ENCODE measurements around the gene OVCH2.

DNA sequence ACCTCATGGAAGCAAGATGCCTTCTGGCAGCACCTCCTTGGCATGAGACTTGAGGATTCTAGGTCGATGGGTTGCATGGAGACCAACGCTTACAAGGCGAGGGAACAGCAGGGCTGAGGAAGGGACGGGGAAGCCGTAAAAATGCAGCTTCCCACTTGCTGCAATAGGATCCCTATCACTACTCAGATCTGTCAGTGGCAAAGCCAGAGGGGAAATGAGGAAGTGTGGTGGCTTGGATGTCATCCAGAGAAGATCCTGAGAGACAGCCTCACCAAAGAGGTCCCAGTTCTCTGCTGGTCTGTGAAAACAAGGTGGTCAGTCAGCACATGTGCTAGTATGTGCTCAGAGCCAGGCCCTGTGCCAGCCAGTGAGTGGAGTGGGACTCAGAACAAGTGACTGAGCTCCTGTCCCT lies 55.1 kb downstream of the OVCH2 start:
- TF ChIP-seq, protein P1, sequence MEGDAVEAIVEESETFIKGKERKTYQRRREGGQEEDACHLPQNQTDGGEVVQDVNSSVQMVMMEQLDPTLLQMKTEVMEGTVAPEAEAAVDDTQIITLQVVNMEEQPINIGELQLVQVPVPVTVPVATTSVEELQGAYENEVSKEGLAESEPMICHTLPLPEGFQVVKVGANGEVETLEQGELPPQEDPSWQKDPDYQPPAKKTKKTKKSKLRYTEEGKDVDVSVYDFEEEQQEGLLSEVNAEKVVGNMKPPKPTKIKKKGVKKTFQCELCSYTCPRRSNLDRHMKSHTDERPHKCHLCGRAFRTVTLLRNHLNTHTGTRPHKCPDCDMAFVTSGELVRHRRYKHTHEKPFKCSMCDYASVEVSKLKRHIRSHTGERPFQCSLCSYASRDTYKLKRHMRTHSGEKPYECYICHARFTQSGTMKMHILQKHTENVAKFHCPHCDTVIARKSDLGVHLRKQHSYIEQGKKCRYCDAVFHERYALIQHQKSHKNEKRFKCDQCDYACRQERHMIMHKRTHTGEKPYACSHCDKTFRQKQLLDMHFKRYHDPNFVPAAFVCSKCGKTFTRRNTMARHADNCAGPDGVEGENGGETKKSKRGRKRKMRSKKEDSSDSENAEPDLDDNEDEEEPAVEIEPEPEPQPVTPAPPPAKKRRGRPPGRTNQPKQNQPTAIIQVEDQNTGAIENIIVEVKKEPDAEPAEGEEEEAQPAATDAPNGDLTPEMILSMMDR (IDR thresholded peaks at IDR 0.05) = no peak
- TF ChIP-seq, protein P2, sequence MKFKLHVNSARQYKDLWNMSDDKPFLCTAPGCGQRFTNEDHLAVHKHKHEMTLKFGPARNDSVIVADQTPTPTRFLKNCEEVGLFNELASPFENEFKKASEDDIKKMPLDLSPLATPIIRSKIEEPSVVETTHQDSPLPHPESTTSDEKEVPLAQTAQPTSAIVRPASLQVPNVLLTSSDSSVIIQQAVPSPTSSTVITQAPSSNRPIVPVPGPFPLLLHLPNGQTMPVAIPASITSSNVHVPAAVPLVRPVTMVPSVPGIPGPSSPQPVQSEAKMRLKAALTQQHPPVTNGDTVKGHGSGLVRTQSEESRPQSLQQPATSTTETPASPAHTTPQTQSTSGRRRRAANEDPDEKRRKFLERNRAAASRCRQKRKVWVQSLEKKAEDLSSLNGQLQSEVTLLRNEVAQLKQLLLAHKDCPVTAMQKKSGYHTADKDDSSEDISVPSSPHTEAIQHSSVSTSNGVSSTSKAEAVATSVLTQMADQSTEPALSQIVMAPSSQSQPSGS (CRISPR knock-in tag; IDR thresholded peaks at IDR 0.05; ENCODE audit: borderline replicate concordance, low read depth) = no peak
- TF ChIP-seq TEAD1 (CRISPR knock-in tag; IDR thresholded peaks at IDR 0.05) = no peak
- TF ChIP-seq, protein P3, sequence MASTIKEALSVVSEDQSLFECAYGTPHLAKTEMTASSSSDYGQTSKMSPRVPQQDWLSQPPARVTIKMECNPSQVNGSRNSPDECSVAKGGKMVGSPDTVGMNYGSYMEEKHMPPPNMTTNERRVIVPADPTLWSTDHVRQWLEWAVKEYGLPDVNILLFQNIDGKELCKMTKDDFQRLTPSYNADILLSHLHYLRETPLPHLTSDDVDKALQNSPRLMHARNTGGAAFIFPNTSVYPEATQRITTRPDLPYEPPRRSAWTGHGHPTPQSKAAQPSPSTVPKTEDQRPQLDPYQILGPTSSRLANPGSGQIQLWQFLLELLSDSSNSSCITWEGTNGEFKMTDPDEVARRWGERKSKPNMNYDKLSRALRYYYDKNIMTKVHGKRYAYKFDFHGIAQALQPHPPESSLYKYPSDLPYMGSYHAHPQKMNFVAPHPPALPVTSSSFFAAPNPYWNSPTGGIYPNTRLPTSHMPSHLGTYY (CRISPR knock-in tag; IDR thresholded peaks at IDR 0.05) = no peak
